Measurements from ENCODE around the gene DNHD1. TPM values are rescaled to one million over a fixed set of nuclear protein-coding genes. Genes with fewer than 3 reads are reported as not detected.

Gene DNHD1
- total RNA-seq, 2 experiments from 2014 or later = 18.2 to 19.3 TPM

GRCh38 chr11:6568191-6568918 is 71.3 kb downstream of the DNHD1 start:
- Mint-ChIP-seq H3K9me3 (no peaks in the 10 kb centered on the region), H3K4me1 (ENCODE audit: low read depth) (no peaks in the 10 kb centered on the region), H3K36me3 (ENCODE audit: low read depth) (peaks cover 6% of the 10 kb centered on the region), H3K27ac (no peak overlapping the region), H3K27me3 (ENCODE audit: low read depth) (no peaks in the 10 kb centered on the region), H3K4me3 (no peak overlapping the region)
- no peak for DNase-seq
- CTCF ChIA-PET = no interaction called here
- intact Hi-C loops (cut with micrococcal nuclease) = no loop called here

GRCh38 chr11:6569706-6570105 is 72.6 kb downstream of the DNHD1 start:
- no peak for DNase-seq
- Mint-ChIP-seq H3K4me3 (no peak overlapping the region), H3K4me1 (ENCODE audit: low read depth) (no peaks in the 10 kb centered on the region), H3K27me3 (ENCODE audit: low read depth) (no peaks in the 10 kb centered on the region), H3K27ac (no peak overlapping the region), H3K36me3 (ENCODE audit: low read depth) (peaks cover 4% of the 10 kb centered on the region), H3K9me3 (no peaks in the 10 kb centered on the region)
- intact Hi-C loops (cut with micrococcal nuclease) = no loop called here
- CTCF ChIA-PET = interaction anchor here (0.6 kb wide), 1 partner anchor 967 kb away, joined by 3 read pairs; no protein-coding TSS in a partner anchor

GRCh38 chr11:6570691-6571427 is 73.8 kb downstream of the DNHD1 start:
- H3K4me3 Mint-ChIP-seq = no peak overlapping the region
- no peaks in the 10 kb centered on the region for H3K9me3 Mint-ChIP-seq
- intact Hi-C loops (cut with micrococcal nuclease) = no loop called here
- no peak overlapping the region for H3K27ac Mint-ChIP-seq
- CTCF ChIA-PET = no interaction called here
- DNase-seq = no peak
- no peaks in the 10 kb centered on the region for H3K27me3 Mint-ChIP-seq (ENCODE audit: low read depth)
- peaks cover 4% of the 10 kb centered on the region for H3K36me3 Mint-ChIP-seq (ENCODE audit: low read depth)
- peaks cover 3% of the 10 kb centered on the region for H3K4me1 Mint-ChIP-seq (ENCODE audit: low read depth)

- Mint-ChIP-seq H3K4me3 (no peak overlapping the region), H3K4me1 (ENCODE audit: low read depth) (peaks cover 3% of the 10 kb centered on the region), H3K36me3 (ENCODE audit: low read depth) (peaks cover 4% of the 10 kb centered on the region), H3K9me3 (no peaks in the 10 kb centered on the region), H3K27me3 (ENCODE audit: low read depth) (no peaks in the 10 kb centered on the region), H3K27ac (no peak overlapping the region)
- intact Hi-C loops (cut with micrococcal nuclease) = no loop called here
- no peak for DNase-seq
- CTCF ChIA-PET = no interaction called here
Measured at GRCh38 chr11:6571434-6572008, 74.4 kb downstream of the DNHD1 start.

- H3K9me3 Mint-ChIP-seq = no peaks in the 10 kb centered on the region
- peaks cover 3% of the 10 kb centered on the region for H3K4me1 Mint-ChIP-seq (ENCODE audit: low read depth)
- H3K27ac Mint-ChIP-seq = no peak overlapping the region
- H3K36me3 Mint-ChIP-seq (ENCODE audit: low read depth) = peaks cover 4% of the 10 kb centered on the region
- no peak overlapping the region for H3K4me3 Mint-ChIP-seq
- intact Hi-C loops (cut with micrococcal nuclease) = no loop called here
- CTCF ChIA-PET = interaction anchor here (1.3 kb wide), 1 partner anchor 111 kb away, joined by 3 read pairs; the partner anchor contains the start of gene MRPL17
- H3K27me3 Mint-ChIP-seq (ENCODE audit: low read depth) = no peaks in the 10 kb centered on the region
- DNase-seq = no peak
Measured at GRCh38 chr11:6572215-6572614, 75.1 kb downstream of the DNHD1 start.

- Mint-ChIP-seq H3K36me3 (ENCODE audit: low read depth) (peaks cover 4% of the 10 kb centered on the region), H3K27me3 (ENCODE audit: low read depth) (no peaks in the 10 kb centered on the region), H3K9me3 (no peaks in the 10 kb centered on the region), H3K4me1 (ENCODE audit: low read depth) (peaks cover 3% of the 10 kb centered on the region), H3K4me3 (no peak overlapping the region), H3K27ac (no peak overlapping the region)
- CTCF ChIA-PET = interaction anchor here (0.7 kb wide), 1 partner anchor 44 kb away, joined by 3 read pairs; no protein-coding TSS in a partner anchor
- no peak for DNase-seq
- intact Hi-C loops (cut with micrococcal nuclease) = no loop called here
Measured at GRCh38 chr11:6574816-6575715, 78.0 kb downstream of the DNHD1 start.

GRCh38 chr11:6576471-6577373 is 79.6 kb downstream of the DNHD1 start:
- no peak overlapping the region for H3K4me3 Mint-ChIP-seq
- no peak overlapping the region for H3K27ac Mint-ChIP-seq
- CTCF ChIA-PET = interaction anchor here (0.7 to 0.8 kb wide), 2 partner anchors 46 to 1314 kb away, joined by 3 read pairs; no protein-coding TSS in a partner anchor
- no peaks in the 10 kb centered on the region for H3K27me3 Mint-ChIP-seq (ENCODE audit: low read depth)
- peaks cover 3% of the 10 kb centered on the region for H3K4me1 Mint-ChIP-seq (ENCODE audit: low read depth)
- no peak for DNase-seq
- H3K36me3 Mint-ChIP-seq (ENCODE audit: low read depth) = peaks cover 2% of the 10 kb centered on the region
- intact Hi-C loops (cut with micrococcal nuclease) = no loop called here
- H3K9me3 Mint-ChIP-seq = no peaks in the 10 kb centered on the region

GRCh38 chr11:6578134-6578533 is 81.1 kb downstream of the DNHD1 start:
- Mint-ChIP-seq H3K27ac (no peak overlapping the region), H3K4me3 (no peak overlapping the region), H3K4me1 (ENCODE audit: low read depth) (peaks cover 3% of the 10 kb centered on the region), H3K9me3 (peaks cover 8% of the 10 kb centered on the region), H3K36me3 (ENCODE audit: low read depth) (peaks cover 11% of the 10 kb centered on the region), H3K27me3 (ENCODE audit: low read depth) (no peaks in the 10 kb centered on the region)
- no peak for DNase-seq
- CTCF ChIA-PET = no interaction called here
- intact Hi-C loops (cut with micrococcal nuclease) = no loop called here

- CTCF ChIA-PET = interaction anchor here (0.6 to 1.6 kb wide), 3 partner anchors 75 to 613 kb away, joined by 3 read pairs; no protein-coding TSS in a partner anchor
- DNase-seq = no peak
Measured at GRCh38 chr11:6579681-6580080, 82.6 kb downstream of the DNHD1 start.

GRCh38 chr11:6583584-6583983 is 86.5 kb downstream of the DNHD1 start:
- intact Hi-C loops (cut with micrococcal nuclease) = no loop called here
- no peak overlapping the region for H3K27ac Mint-ChIP-seq
- no peaks in the 10 kb centered on the region for H3K27me3 Mint-ChIP-seq (ENCODE audit: low read depth)
- no peak overlapping the region for H3K4me3 Mint-ChIP-seq
- CTCF ChIA-PET = no interaction called here
- H3K4me1 Mint-ChIP-seq (ENCODE audit: low read depth) = no peaks in the 10 kb centered on the region
- H3K9me3 Mint-ChIP-seq = peaks cover 24% of the 10 kb centered on the region
- peaks cover 32% of the 10 kb centered on the region for H3K36me3 Mint-ChIP-seq (ENCODE audit: low read depth)
- no peak for DNase-seq

More at GRCh38 chr11:6579681-6580080, 82.6 kb downstream of the DNHD1 start:
- Mint-ChIP-seq H3K36me3 (ENCODE audit: low read depth) (peaks cover 23% of the 10 kb centered on the region), H3K9me3 (peaks cover 20% of the 10 kb centered on the region), H3K4me3 (no peak overlapping the region), H3K27me3 (ENCODE audit: low read depth) (no peaks in the 10 kb centered on the region), H3K4me1 (ENCODE audit: low read depth) (peaks cover 3% of the 10 kb centered on the region), H3K27ac (no peak overlapping the region)
- intact Hi-C loops (cut with micrococcal nuclease) = no loop called here

- Mint-ChIP-seq H3K36me3 (ENCODE audit: low read depth) (peaks cover 32% of the 10 kb centered on the region), H3K9me3 (peaks cover 24% of the 10 kb centered on the region), H3K4me1 (ENCODE audit: low read depth) (no peaks in the 10 kb centered on the region), H3K27ac (no peak overlapping the region), H3K4me3 (no peak overlapping the region), H3K27me3 (ENCODE audit: low read depth) (no peaks in the 10 kb centered on the region)
- CTCF ChIA-PET = no interaction called here
- intact Hi-C loops (cut with micrococcal nuclease) = no loop called here
- no peak for DNase-seq
Measured at GRCh38 chr11:6584528-6584927, 87.4 kb downstream of the DNHD1 start.
